Liver (tissue), 9 donors: ENCODE data around the gene SLC2A9. TPM values are rescaled to one million over a fixed set of nuclear protein-coding genes. Genes with fewer than 3 reads are reported as not detected.
A peak's percentile ranks its signal among the peaks of the same experiment; 100 is the strongest.

Experiments used
- DNase-seq: peaks from one replicate; pipeline ENCODE4 v3.0.0-alpha.2; 2017; ENCODE audit warnings: low spot score
- H3K27ac ChIP-seq, 2 donors: one replicate each; pipeline ENCODE4 v1.7.0; 2013; ENCODE audit warnings: inconsistent platforms in 2 of 2, low read length in 2 of 2, control low read depth in 1 of 2, low read depth in 1 of 2, mild to moderate bottlenecking in 1 of 2
- H3K27me3 ChIP-seq, 4 donors: one replicate each; pipeline versions ENCODE4 v1.6.1 to v1.7.0; 2013; ENCODE audit warnings: low read length in 3 of 4, inconsistent platforms in 1 of 4, mild to moderate bottlenecking in 1 of 4, moderate library complexity in 1 of 4; ENCODE audit not compliant: control insufficient read depth in 4 of 4, insufficient read depth in 4 of 4
- H3K36me3 ChIP-seq, 4 donors: one replicate each; pipeline versions ENCODE4 v1.6.1 to v1.7.0; 2013; ENCODE audit warnings: low read length in 3 of 4, mild to moderate bottlenecking in 3 of 4, low read depth in 1 of 4, moderate library complexity in 1 of 4; ENCODE audit not compliant: control insufficient read depth in 4 of 4, insufficient read depth in 3 of 4
- H3K4me1 ChIP-seq, 4 donors: one replicate each; pipeline versions ENCODE4 v1.6.1 to v1.7.0; 2013; ENCODE audit warnings: low read length in 3 of 4, mild to moderate bottlenecking in 3 of 4, moderate library complexity in 1 of 4; ENCODE audit not compliant: control insufficient read depth in 4 of 4, insufficient read depth in 4 of 4
- H3K4me3 ChIP-seq, 3 donors: one replicate each; pipeline versions ENCODE4 v1.6.1 to v1.7.0; 2013; ENCODE audit warnings: low read length in 3 of 3, control low read depth in 1 of 3, low read depth in 1 of 3, mild to moderate bottlenecking in 1 of 3
- H3K9ac ChIP-seq, 2 donors: one replicate each; pipeline ENCODE4 v1.7.0; 2013; ENCODE audit warnings: low read length in 2 of 2, mild to moderate bottlenecking in 2 of 2, moderate library complexity in 2 of 2, control low read depth in 1 of 2, low read depth in 1 of 2
- H3K9me3 ChIP-seq, 4 donors: one replicate each; pipeline versions ENCODE4 v1.6.1 to v1.7.0; 2013; ENCODE audit warnings: low read length in 3 of 4; ENCODE audit not compliant: control insufficient read depth in 4 of 4
- ATF3 ChIP-seq: IDR thresholded peaks from 2 replicates; pipeline ENCODE4 v1.6.1; 2016; ENCODE audit warnings: antibody characterized with exemption
- CTCF ChIP-seq: fragments of 150-350 bp; IDR thresholded peaks from 2 replicates; pipeline ENCODE4 v1.5.1; 2017; ENCODE audit warnings: improper control_type of control experiment, low read depth, low read length; ENCODE audit not compliant: missing input control
- EGR1 ChIP-seq, 2 donors: IDR thresholded peaks; 2 replicates each; pipeline ENCODE4 v1.6.1; 2016 to 2018; ENCODE audit warnings: antibody characterized with exemption in 2 of 2, low read depth in 2 of 2
- FOXA1 ChIP-seq: IDR thresholded peaks from 2 replicates; pipeline ENCODE4 v1.6.1; 2016; ENCODE audit warnings: antibody characterized with exemption
- FOXA2 ChIP-seq: IDR thresholded peaks from 2 replicates; pipeline ENCODE4 v1.6.1; 2016; ENCODE audit warnings: antibody characterized with exemption
- GABPA ChIP-seq, 2 donors: IDR thresholded peaks in 1 of 2; conservative IDR thresholded peaks in 1 of 2; 2 replicates each; pipeline ENCODE4 v1.6.1; 2016; ENCODE audit warnings: antibody characterized with exemption in 2 of 2, mild to moderate bottlenecking in 1 of 2, moderate library complexity in 1 of 2
- HNF4A ChIP-seq, 2 donors: conservative IDR thresholded peaks; 2 replicates each; pipeline ENCODE4 v1.6.1; 2016; ENCODE audit warnings: antibody characterized with exemption in 2 of 2, mild to moderate bottlenecking in 2 of 2
- HNF4G ChIP-seq: IDR thresholded peaks from 2 replicates; pipeline ENCODE4 v1.6.1; 2016; ENCODE audit warnings: antibody characterized with exemption
- JUND ChIP-seq, 2 donors: IDR thresholded peaks; 2 replicates each; pipeline ENCODE4 v1.6.1; 2016; ENCODE audit warnings: antibody characterized with exemption in 2 of 2
- MAX ChIP-seq: IDR thresholded peaks from 2 replicates; pipeline ENCODE4 v1.6.1; 2016; ENCODE audit warnings: antibody characterized with exemption
- NR2F2 ChIP-seq: IDR thresholded peaks from 2 replicates; pipeline ENCODE4 v1.6.1; 2016; ENCODE audit warnings: antibody characterized with exemption
- RAD21 ChIP-seq, 2 donors: IDR thresholded peaks; 2 replicates each; pipeline ENCODE4 v1.6.1; 2016; ENCODE audit warnings: antibody characterized with exemption in 2 of 2, mild to moderate bottlenecking in 2 of 2
- REST ChIP-seq: IDR thresholded peaks from 2 replicates; pipeline ENCODE4 v1.6.1; 2016; ENCODE audit warnings: antibody characterized with exemption, mild to moderate bottlenecking
- RXRA ChIP-seq, 2 donors: IDR thresholded peaks; 2 replicates each; pipeline ENCODE4 v1.6.1; 2017 to 2018; ENCODE audit warnings: antibody characterized with exemption in 2 of 2, mild to moderate bottlenecking in 1 of 2
- SP1 ChIP-seq: IDR thresholded peaks from 2 replicates; pipeline ENCODE4 v1.6.1; 2018; ENCODE audit warnings: antibody characterized with exemption, mild to moderate bottlenecking
- TAF1 ChIP-seq: conservative IDR thresholded peaks from 2 replicates; pipeline ENCODE4 v1.6.1; 2016; ENCODE audit warnings: antibody characterized with exemption, mild to moderate bottlenecking
- YY1 ChIP-seq: IDR thresholded peaks from 2 replicates; pipeline ENCODE4 v1.6.1; 2016; ENCODE audit warnings: antibody characterized with exemption, mild to moderate bottlenecking
- ZBTB33 ChIP-seq: IDR thresholded peaks from 2 replicates; pipeline ENCODE4 v1.6.1; 2016; ENCODE audit warnings: antibody characterized with exemption
- WGBS: extraction: QIAGEN DNeasy Blood & Tissue Kit; methylation state at CpG from one replicate; pipeline ENCODE4 v1.1.7; 2013; 5-methylcytosine and 5-hydroxymethylcytosine counted together
- polyA plus RNA-seq, 2 donors: library from polyadenylated mRNA; stranded (reverse) in 1 of 2; unstranded in 1 of 2; fragments of 200-250 nt in 1 of 2; fragments of >200 nt in 1 of 2; fragmentation: Nextera tagmentation in 1 of 2; extraction: Ambion mirVana in 1 of 2; gene quantifications; one replicate each; pipeline versions ENCODE4 v1.2.1 to v1.2.3, GENCODE V29; 2013 to 2015
- total RNA-seq, 2 donors: library from RNA; depleted of rRNA; stranded (reverse); fragments of >200 nt; gene quantifications; one replicate each; pipeline ENCODE4 v1.2.3, GENCODE V29; 2014
- donor health status: healthy.
- donor health status: healthy.
- donor health status: healthy.
- donor health status: healthy.
- donor health status: healthy.

SLC2A9 gene
- total and polyA plus RNA-seq, 4 donors = 6.2 to 49.0 (median 21.6) TPM

- H3K27me3 ChIP-seq = no peaks in the 10 kb centered on the region
- TF ChIP-seq SP1 = peak; percentile 79
- TF ChIP-seq TAF1 = no peak
- TF ChIP-seq CTCF = no peak
- peak; percentile 94 for TF ChIP-seq RXRA (IDR thresholded peaks at IDR 0.05)
- peak; percentile 86 to 90 for TF ChIP-seq HNF4A (conservative IDR thresholded peaks at IDR 0.05)
- peak in 1 of 2 donors; percentile 49 for TF ChIP-seq EGR1 (IDR thresholded peaks at IDR 0.05; ENCODE audit: low read depth in 2 of 2)
- no peak for TF ChIP-seq REST
- TF ChIP-seq FOXA2 = peak; percentile 59
- peak; percentile 42 for TF ChIP-seq FOXA1
- peak; percentile 31 for TF ChIP-seq HNF4G
- TF ChIP-seq YY1 = peak; percentile 64
- TF ChIP-seq ZBTB33 = peak; percentile 53
- no peak for TF ChIP-seq NR2F2
- TF ChIP-seq RAD21 (IDR thresholded peaks at IDR 0.05) = peak in 1 of 2 donors; percentile 49
- TF ChIP-seq GABPA (IDR thresholded peaks at IDR 0.05 in 1 of 2, conservative IDR thresholded peaks at IDR 0.05 in 1 of 2) = no peak
- TF ChIP-seq ATF3 = no peak
- peak; percentile 64 to 68 for TF ChIP-seq JUND (IDR thresholded peaks at IDR 0.05)
- TF ChIP-seq MAX = peak; percentile 84
- H3K9ac ChIP-seq = no peak overlapping the region
- no peaks in the 10 kb centered on the region for H3K9me3 ChIP-seq
- WGBS = 25% methylated on average over 2 of the region's 2 CpGs
- no peaks in the 10 kb centered on the region for H3K36me3 ChIP-seq
- H3K4me1 ChIP-seq = peaks cover 23 to 44% (median 36%) of the 10 kb centered on the region in 4 donors
- H3K27ac ChIP-seq = no peak overlapping the region
- DNase-seq = no peak
- no peak overlapping the region for H3K4me3 ChIP-seq
These were observed 19.0 kb downstream of the SLC2A9 start for GRCh38 chr4:10002278-10002677.
